PC-3 (cell line): ENCODE results near the gene RCOR2. TPM values are rescaled to one million over a fixed set of nuclear protein-coding genes. Genes with fewer than 3 reads are reported as not detected.

Experiments used
- ATAC-seq: fragments of 200-7000 bp; cut with Tn5 transposase; 2 replicates; pipeline ENCODE4 v1.9.1; 2020; ENCODE audit warnings: mild to moderate bottlenecking, moderate library complexity
- BruUV-seq: library from RNA; stranded (reverse); fragments of 400-500 nt; replicated peaks from 2 replicates; lab custom pipeline; 2021; lab: Mats Ljungman, UMichigan
- CTCF ChIA-PET: fragments of 300-600 bp; sonication (Branson Sonifier 250); formaldehyde crosslinking; loops from one replicate; lab custom pipeline; 2022; ENCODE audit warnings: antibody characterized with exemption; lab: Charles Lee
- POLR2A ChIA-PET: fragments of 300-600 bp; sonication (Branson Sonifier 250); formaldehyde crosslinking; loops from one replicate; lab custom pipeline; 2022; ENCODE audit warnings: antibody characterized with exemption; ENCODE audit not compliant: unreplicated experiment; lab: Charles Lee
- DNase-seq: peaks from one replicate; pipeline ENCODE4 v3.0.0-alpha.2; 2015
- H2AFZ ChIP-seq: fragments of 300-600 bp; sonication (generic); 2 replicates; pipeline ENCODE4 v1.6.0; 2016; ENCODE audit warnings: antibody characterized with exemption, low read length
- H3F3A ChIP-seq: fragments of 300-600 bp; sonication (generic); one replicate; pipeline ENCODE4 v1.6.0; 2017; ENCODE audit warnings: antibody characterized with exemption, low read length, control low read depth, mild to moderate bottlenecking; ENCODE audit not compliant: unreplicated experiment
- H3K27ac ChIP-seq: fragments of 300-600 bp; sonication (generic); 2 replicates; pipeline ENCODE4 v1.5.1; 2016; ENCODE audit warnings: mild to moderate bottlenecking, low read length
- H3K27me3 ChIP-seq: fragments of 300-600 bp; sonication (generic); 2 replicates; pipeline ENCODE4 v1.6.1; 2016; ENCODE audit warnings: low read length, mixed read lengths
- H3K36me3 ChIP-seq: fragments of 300-600 bp; sonication (generic); 2 replicates; pipeline ENCODE4 v1.6.1; 2016; ENCODE audit warnings: low read depth, mixed run types, low read length, mixed read lengths
- H3K4me1 ChIP-seq: fragments of 300-600 bp; sonication (generic); 2 replicates; pipeline ENCODE4 v1.5.1; 2016; ENCODE audit warnings: low read length; ENCODE audit not compliant: insufficient read depth
- H3K4me2 ChIP-seq: fragments of 300-600 bp; sonication (generic); 2 replicates; pipeline ENCODE4 v1.6.0; 2016; ENCODE audit warnings: low read length
- H3K4me3 ChIP-seq: fragments of 300-600 bp; sonication (generic); 2 replicates; pipeline ENCODE4 v1.5.1; 2016; ENCODE audit warnings: mild to moderate bottlenecking, low read length, mixed read lengths
- H3K79me2 ChIP-seq: fragments of 300-600 bp; sonication (generic); 2 replicates; pipeline ENCODE4 v1.6.1; 2017; ENCODE audit warnings: low read length, mixed read lengths
- H3K9ac ChIP-seq: fragments of 300-600 bp; sonication (generic); 2 replicates; pipeline ENCODE4 v1.6.0; 2016; ENCODE audit warnings: mild to moderate bottlenecking, low read length
- H3K9me2 ChIP-seq: fragments of 300-600 bp; sonication (generic); replicated peaks from 2 replicates; pipeline ENCODE4 v1.6.1; 2016; ENCODE audit warnings: mixed run types, low read length, mixed read lengths
- H3K9me3 ChIP-seq: fragments of 300-600 bp; sonication (generic); 2 replicates; pipeline ENCODE4 v1.6.1; 2016; ENCODE audit warnings: low read length, mixed read lengths
- H4K20me1 ChIP-seq: fragments of 300-600 bp; sonication (generic); 2 replicates; pipeline ENCODE4 v1.6.1; 2016; ENCODE audit warnings: low read length, mixed read lengths
- EZH2 ChIP-seq: fragments of 300-600 bp; sonication (generic); IDR thresholded peaks from one replicate; pipeline ENCODE4 v1.6.1; 2017; ENCODE audit warnings: antibody characterized with exemption, mild to moderate bottlenecking, low read length; ENCODE audit not compliant: unreplicated experiment
- EZH2phosphoT487 ChIP-seq: fragments of 300-600 bp; sonication (generic); IDR thresholded peaks from 2 replicates; pipeline ENCODE4 v1.6.1; 2018; ENCODE audit warnings: mild to moderate bottlenecking, antibody characterized with exemption, low read length, borderline replicate concordance
- intact Hi-C: fragments of 100-400 bp; cut with micrococcal nuclease; formaldehyde crosslinking; loops from 2 replicates; pipeline ENCODE4 v1.9.0; 2023
- total RNA-seq: library from RNA; depleted of rRNA; stranded (reverse); fragments of >200 nt; gene quantifications from 2 replicates; pipeline ENCODE4 v1.2.3, GENCODE V29; 2014; rRNA removed
- TF ChIP-seq, protein P1 (sequence below): fragments of 300-600 bp; sonication (generic); conservative IDR thresholded peaks from 2 replicates; pipeline ENCODE4 v1.5.1; 2017; ENCODE audit warnings: antibody characterized with exemption, low read depth, mild to moderate bottlenecking, low read length

RCOR2 gene
- total RNA-seq, 1 experiment from 2014 or later: 1.4 TPM

GRCh38 chr11:63862923-63863322 is 54.0 kb downstream of the RCOR2 start:
- peaks cover 9% of the 10 kb centered on the region; the same call in 1 of the 2 replicates for H3K36me3 ChIP-seq
- ATAC-seq (no peak; the same call in 1 of the 2 replicates), DNase-seq (no peak)
- H2AFZ ChIP-seq: no peak overlapping the region
- peaks cover 83% of the 10 kb centered on the region for H3K79me2 ChIP-seq
- intact Hi-C loops: no loop called here
- no peak overlapping the region for H3K4me3 ChIP-seq
- ChIA-PET POLR2A (no interaction called here), CTCF (interaction anchor here (1.2 kb wide), 1 partner anchor 71 kb away, joined by 5 read pairs; no protein-coding TSS in a partner anchor)
- no peak overlapping the region for H3K27ac ChIP-seq
- no peaks in the 10 kb centered on the region for H3K27me3 ChIP-seq
- no peaks in the 10 kb centered on the region for H3F3A ChIP-seq
- H3K9ac ChIP-seq: no peak overlapping the region
- no TSS peak for BruUV-seq
- peaks cover 10% of the 10 kb centered on the region; the same call in 1 of the 2 replicates for H4K20me1 ChIP-seq
- H3K9me2 ChIP-seq: no peaks in the 10 kb centered on the region
- no peak overlapping the region for H3K4me2 ChIP-seq
- TF ChIP-seq EZH2phosphoT487 (no peak), EZH2 (no peak)
- TF ChIP-seq, protein P1, sequence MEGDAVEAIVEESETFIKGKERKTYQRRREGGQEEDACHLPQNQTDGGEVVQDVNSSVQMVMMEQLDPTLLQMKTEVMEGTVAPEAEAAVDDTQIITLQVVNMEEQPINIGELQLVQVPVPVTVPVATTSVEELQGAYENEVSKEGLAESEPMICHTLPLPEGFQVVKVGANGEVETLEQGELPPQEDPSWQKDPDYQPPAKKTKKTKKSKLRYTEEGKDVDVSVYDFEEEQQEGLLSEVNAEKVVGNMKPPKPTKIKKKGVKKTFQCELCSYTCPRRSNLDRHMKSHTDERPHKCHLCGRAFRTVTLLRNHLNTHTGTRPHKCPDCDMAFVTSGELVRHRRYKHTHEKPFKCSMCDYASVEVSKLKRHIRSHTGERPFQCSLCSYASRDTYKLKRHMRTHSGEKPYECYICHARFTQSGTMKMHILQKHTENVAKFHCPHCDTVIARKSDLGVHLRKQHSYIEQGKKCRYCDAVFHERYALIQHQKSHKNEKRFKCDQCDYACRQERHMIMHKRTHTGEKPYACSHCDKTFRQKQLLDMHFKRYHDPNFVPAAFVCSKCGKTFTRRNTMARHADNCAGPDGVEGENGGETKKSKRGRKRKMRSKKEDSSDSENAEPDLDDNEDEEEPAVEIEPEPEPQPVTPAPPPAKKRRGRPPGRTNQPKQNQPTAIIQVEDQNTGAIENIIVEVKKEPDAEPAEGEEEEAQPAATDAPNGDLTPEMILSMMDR: no peak
- H3K4me1 ChIP-seq: peaks cover 8% of the 10 kb centered on the region
- no peaks in the 10 kb centered on the region for H3K9me3 ChIP-seq

Other genes starting within 250 kb of the RCOR2 start
- gene ATL3, start 245.8 kb downstream of the RCOR2 start, total RNA-seq: 47.2 and 51.0 TPM in 2 replicates
- 100 and 133 TPM in 2 replicates for gene RTN3, start 235.7 kb downstream of the RCOR2 start, total RNA-seq
- 15.1 and 29.5 TPM in 2 replicates for gene ZFTA, start 148.4 kb downstream of the RCOR2 start, total RNA-seq
- 61.5 and 67.2 TPM in 2 replicates for gene SPINDOC, start 103.7 kb downstream of the RCOR2 start, total RNA-seq
- 60.1 and 66.5 TPM in 2 replicates for gene MARK2, start 78.1 kb downstream of the RCOR2 start, total RNA-seq
- gene NAA40, start 21.8 kb upstream of the RCOR2 start, total RNA-seq: 20.9 and 26.7 TPM in 2 replicates
- gene COX8A, start 57.5 kb upstream of the RCOR2 start, total RNA-seq: 1,480 and 1,500 TPM in 2 replicates
- 124 and 129 TPM in 2 replicates for gene OTUB1, start 69.3 kb upstream of the RCOR2 start, total RNA-seq
- gene FLRT1, start 118.8 kb upstream of the RCOR2 start, total RNA-seq: not detected in 2 replicates
- gene MACROD1, start 248.9 kb upstream of the RCOR2 start, total RNA-seq: 71.4 and 77.1 TPM in 2 replicates